ENCODE results near the gene ZNF3. TPM values are rescaled to one million over a fixed set of nuclear protein-coding genes. Genes with fewer than 3 reads are reported as not detected.

Gene ZNF3
- total RNA-seq, 1 donor from 2014 or later = 39.6 TPM

GRCh38 chr7:100027197-100027596, 54.3 kb downstream of the ZNF3 start:
- DNase-seq (no peak), ATAC-seq (ENCODE audit: low read depth) (no peak)
- TF ChIP-seq, protein P1, sequence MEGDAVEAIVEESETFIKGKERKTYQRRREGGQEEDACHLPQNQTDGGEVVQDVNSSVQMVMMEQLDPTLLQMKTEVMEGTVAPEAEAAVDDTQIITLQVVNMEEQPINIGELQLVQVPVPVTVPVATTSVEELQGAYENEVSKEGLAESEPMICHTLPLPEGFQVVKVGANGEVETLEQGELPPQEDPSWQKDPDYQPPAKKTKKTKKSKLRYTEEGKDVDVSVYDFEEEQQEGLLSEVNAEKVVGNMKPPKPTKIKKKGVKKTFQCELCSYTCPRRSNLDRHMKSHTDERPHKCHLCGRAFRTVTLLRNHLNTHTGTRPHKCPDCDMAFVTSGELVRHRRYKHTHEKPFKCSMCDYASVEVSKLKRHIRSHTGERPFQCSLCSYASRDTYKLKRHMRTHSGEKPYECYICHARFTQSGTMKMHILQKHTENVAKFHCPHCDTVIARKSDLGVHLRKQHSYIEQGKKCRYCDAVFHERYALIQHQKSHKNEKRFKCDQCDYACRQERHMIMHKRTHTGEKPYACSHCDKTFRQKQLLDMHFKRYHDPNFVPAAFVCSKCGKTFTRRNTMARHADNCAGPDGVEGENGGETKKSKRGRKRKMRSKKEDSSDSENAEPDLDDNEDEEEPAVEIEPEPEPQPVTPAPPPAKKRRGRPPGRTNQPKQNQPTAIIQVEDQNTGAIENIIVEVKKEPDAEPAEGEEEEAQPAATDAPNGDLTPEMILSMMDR (IDR thresholded peaks at IDR 0.05) = no peak
- Mint-ChIP-seq H3K4me1 (peaks cover 5% of the 10 kb centered on the region), H3K9me3 (no peaks in the 10 kb centered on the region), H3K4me3 (no peak overlapping the region), H3K27me3 (no peaks in the 10 kb centered on the region), H3K27ac (no peak overlapping the region), H3K36me3 (ENCODE audit: low read depth) (peaks cover 75% of the 10 kb centered on the region)
- ChIA-PET POLR2A (interaction anchor here (1.1 to 1.2 kb wide), 2 partner anchors 23 to 55 kb away, joined by 3 read pairs; no protein-coding TSS in a partner anchor), CTCF (no interaction called here)
- intact Hi-C loops (cut with micrococcal nuclease) = no loop called here

DNA sequence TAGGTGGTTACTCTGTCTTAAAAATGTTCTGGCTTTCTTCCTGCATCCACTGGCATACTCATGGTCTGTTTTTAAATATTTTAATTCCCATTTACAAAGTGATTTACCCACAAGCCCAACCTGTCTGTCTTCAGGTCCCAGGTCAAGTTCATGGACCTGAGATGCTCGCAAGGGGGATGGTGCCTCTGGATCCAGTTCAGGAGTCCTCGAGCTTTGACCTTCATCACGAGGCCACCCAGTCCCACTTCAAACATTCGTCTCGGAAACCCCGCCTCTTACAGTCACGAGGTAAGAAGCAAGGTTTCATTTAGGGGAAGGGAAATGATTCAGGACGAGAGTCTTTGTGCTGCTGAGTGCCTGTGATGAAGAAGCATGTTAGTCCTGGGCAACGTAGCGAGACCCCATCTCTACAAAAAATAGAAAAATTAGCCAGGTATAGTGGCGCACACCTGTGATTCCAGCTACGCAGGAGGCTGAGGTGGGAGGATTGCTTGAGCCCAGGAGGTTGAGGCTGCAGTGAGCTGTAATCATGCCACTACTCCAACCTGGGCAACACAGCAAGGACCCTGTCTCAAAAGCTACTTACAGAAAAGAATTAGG, 57.4 kb downstream of the ZNF3 start:
- ChIA-PET POLR2A (no interaction called here), CTCF (no interaction called here)
- DNase-seq (no peak), ATAC-seq (ENCODE audit: low read depth) (no peak)
- H3K27ac Mint-ChIP-seq = no peak overlapping the region
- no peaks in the 10 kb centered on the region for H3K9me3 Mint-ChIP-seq
- H3K36me3 Mint-ChIP-seq (ENCODE audit: low read depth) = peaks cover 66% of the 10 kb centered on the region
- TF ChIP-seq, protein P1 (IDR thresholded peaks at IDR 0.05) = no peak
- no peak overlapping the region for H3K4me3 Mint-ChIP-seq
- H3K4me1 Mint-ChIP-seq = peaks cover 8% of the 10 kb centered on the region
- no peaks in the 10 kb centered on the region for H3K27me3 Mint-ChIP-seq
- intact Hi-C loops (cut with micrococcal nuclease) = no loop called here

GRCh38 chr7:100023526-100023925, 58.0 kb downstream of the ZNF3 start:
- no peak for DNase-seq
- intact Hi-C loops (cut with micrococcal nuclease) = no loop called here
- H3K27me3 Mint-ChIP-seq = no peaks in the 10 kb centered on the region
- H3K36me3 Mint-ChIP-seq (ENCODE audit: low read depth) = peaks cover 69% of the 10 kb centered on the region
- H3K4me3 Mint-ChIP-seq = no peak overlapping the region
- POLR2A ChIA-PET = no interaction called here
- no peak for ATAC-seq (ENCODE audit: low read depth)
- TF ChIP-seq, protein P1 (IDR thresholded peaks at IDR 0.05) = no peak
- CTCF ChIA-PET = no interaction called here
- peaks cover 12% of the 10 kb centered on the region for H3K4me1 Mint-ChIP-seq
- H3K9me3 Mint-ChIP-seq = no peaks in the 10 kb centered on the region
- H3K27ac Mint-ChIP-seq = no peak overlapping the region

GRCh38 chr7:100022621-100023020, 58.9 kb downstream of the ZNF3 start:
- Mint-ChIP-seq H3K4me1 (peaks cover 16% of the 10 kb centered on the region), H3K36me3 (ENCODE audit: low read depth) (peaks cover 65% of the 10 kb centered on the region), H3K27ac (no peak overlapping the region), H3K4me3 (no peak overlapping the region), H3K27me3 (no peaks in the 10 kb centered on the region), H3K9me3 (no peaks in the 10 kb centered on the region)
- ATAC-seq (ENCODE audit: low read depth) (no peak), DNase-seq (no peak)
- POLR2A ChIA-PET = no interaction called here
- TF ChIP-seq, protein P1 (IDR thresholded peaks at IDR 0.05) = no peak
- intact Hi-C loops (cut with micrococcal nuclease) = no loop called here
- CTCF ChIA-PET = no interaction called here

GRCh38 chr7:100021297-100021696, 60.2 kb downstream of the ZNF3 start:
- Mint-ChIP-seq H3K9me3 (no peaks in the 10 kb centered on the region), H3K27ac (no peak overlapping the region), H3K36me3 (ENCODE audit: low read depth) (peaks cover 59% of the 10 kb centered on the region), H3K4me3 (no peak overlapping the region), H3K4me1 (peaks cover 26% of the 10 kb centered on the region), H3K27me3 (no peaks in the 10 kb centered on the region)
- CTCF ChIA-PET = interaction anchor here (0.6 kb wide), 1 partner anchor 78 kb away, joined by 3 read pairs; no protein-coding TSS in a partner anchor
- ATAC-seq (ENCODE audit: low read depth) (no peak), DNase-seq (no peak)
- intact Hi-C loops (cut with micrococcal nuclease) = no loop called here
- POLR2A ChIA-PET = interaction anchor here (0.7 kb wide), 1 partner anchor 103 kb away, joined by 9 read pairs; no protein-coding TSS in a partner anchor
- TF ChIP-seq, protein P1 (IDR thresholded peaks at IDR 0.05) = no peak

Other genes with a start within 250 kb of the ZNF3 start
- 0.39 and 1.3 TPM in 2 replicates for gene OR2AE1, start 204.7 kb downstream of the ZNF3 start, total RNA-seq
- 33.1 and 35.8 TPM in 2 replicates for gene TRIM4, start 162.2 kb downstream of the ZNF3 start, total RNA-seq
- not detected in 2 replicates for gene GJC3, start 152.1 kb downstream of the ZNF3 start, total RNA-seq
- gene AZGP1, start 105.7 kb downstream of the ZNF3 start, total RNA-seq = not detected in 2 replicates
- gene ZKSCAN1, start 66.1 kb downstream of the ZNF3 start, total RNA-seq = 59.0 and 70.6 TPM in 2 replicates
- gene ZSCAN21, start 31.9 kb downstream of the ZNF3 start, total RNA-seq = 10.6 and 11.3 TPM in 2 replicates
- gene COPS6, start 7.2 kb upstream of the ZNF3 start, total RNA-seq = 88.3 and 108 TPM in 2 replicates
- 99.7 and 104 TPM in 2 replicates for gene MCM7, start 19.7 kb upstream of the ZNF3 start, total RNA-seq
- gene AP4M1, start 19.9 kb upstream of the ZNF3 start, total RNA-seq = 11.1 and 12.5 TPM in 2 replicates
- 42.6 and 54.9 TPM in 2 replicates for gene TAF6, start 37.6 kb upstream of the ZNF3 start, total RNA-seq
- 7.1 and 8.6 TPM in 2 replicates for gene CNPY4, start 37.9 kb upstream of the ZNF3 start, total RNA-seq
- gene MBLAC1, start 45.2 kb upstream of the ZNF3 start, total RNA-seq = 1.9 and 2.2 TPM in 2 replicates
- 151 and 161 TPM in 2 replicates for gene LAMTOR4, start 67.2 kb upstream of the ZNF3 start, total RNA-seq
- gene TRAPPC14, start 77.0 kb upstream of the ZNF3 start, total RNA-seq = 55.7 and 65.3 TPM in 2 replicates
- gene GAL3ST4, start 86.9 kb upstream of the ZNF3 start, total RNA-seq = 0.10 and 1.2 TPM in 2 replicates
- gene GPC2, start 95.7 kb upstream of the ZNF3 start, total RNA-seq = 5.0 and 5.1 TPM in 2 replicates
- gene STAG3, start 96.2 kb upstream of the ZNF3 start, total RNA-seq = 41.3 and 42.4 TPM in 2 replicates
- gene PVRIG, start 138.2 kb upstream of the ZNF3 start, total RNA-seq = 17.1 and 20.0 TPM in 2 replicates
- not detected in 2 replicates for gene SPDYE3, start 226.0 kb upstream of the ZNF3 start, total RNA-seq

All from activated B cell treated with CpG ODN at 0.5 μM for 24 hours (primary cell).